ENCODE data around the gene RASSF5.

The RASSF5 gene

DNA sequence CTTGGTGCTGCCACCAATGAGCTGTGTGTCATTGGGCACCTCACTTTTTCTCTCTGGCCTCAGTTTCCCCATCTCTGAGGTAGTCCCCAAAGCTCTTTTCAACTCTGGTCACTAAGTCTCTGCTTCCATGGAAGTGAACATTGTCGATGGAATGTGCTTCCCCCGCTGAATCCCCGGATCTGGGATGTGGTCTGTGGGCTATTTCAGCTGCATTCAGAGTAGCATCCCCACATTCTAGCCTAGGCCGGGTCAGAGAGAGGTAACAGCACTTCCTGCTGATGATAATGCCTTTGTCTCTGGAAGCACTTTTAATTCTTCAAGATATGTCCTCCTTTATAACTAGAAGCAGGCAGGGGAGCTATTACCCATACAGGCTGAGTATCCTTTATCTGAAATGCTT is 29.8 kb downstream of the RASSF5 start:
- no peaks in the 10 kb centered on the region for H3K36me3 ChIP-seq (ENCODE audit: insufficient read depth, low read length)
- H3K4me3 ChIP-seq = no peak overlapping the region
- no peak for DNase-seq (ENCODE audit: low read depth, low spot score)
- no peak overlapping the region for H3K9ac ChIP-seq (ENCODE audit: insufficient read length)
- H3K27ac ChIP-seq = no peak overlapping the region
- no peaks in the 10 kb centered on the region for H3K9me3 ChIP-seq (ENCODE audit: low read depth, low read length)
- no peak for TF ChIP-seq EZH2 (IDR thresholded peaks at IDR 0.05)
- TF ChIP-seq POLR2AphosphoS5 (IDR thresholded peaks at IDR 0.05; ENCODE audit: borderline replicate concordance, low read depth, low read length) = no peak
- TF ChIP-seq FOXP2 (optimal IDR thresholded peaks at IDR 0.05; ENCODE audit: control extremely low read depth, extremely low read length, insufficient read depth) = no peak

DNA sequence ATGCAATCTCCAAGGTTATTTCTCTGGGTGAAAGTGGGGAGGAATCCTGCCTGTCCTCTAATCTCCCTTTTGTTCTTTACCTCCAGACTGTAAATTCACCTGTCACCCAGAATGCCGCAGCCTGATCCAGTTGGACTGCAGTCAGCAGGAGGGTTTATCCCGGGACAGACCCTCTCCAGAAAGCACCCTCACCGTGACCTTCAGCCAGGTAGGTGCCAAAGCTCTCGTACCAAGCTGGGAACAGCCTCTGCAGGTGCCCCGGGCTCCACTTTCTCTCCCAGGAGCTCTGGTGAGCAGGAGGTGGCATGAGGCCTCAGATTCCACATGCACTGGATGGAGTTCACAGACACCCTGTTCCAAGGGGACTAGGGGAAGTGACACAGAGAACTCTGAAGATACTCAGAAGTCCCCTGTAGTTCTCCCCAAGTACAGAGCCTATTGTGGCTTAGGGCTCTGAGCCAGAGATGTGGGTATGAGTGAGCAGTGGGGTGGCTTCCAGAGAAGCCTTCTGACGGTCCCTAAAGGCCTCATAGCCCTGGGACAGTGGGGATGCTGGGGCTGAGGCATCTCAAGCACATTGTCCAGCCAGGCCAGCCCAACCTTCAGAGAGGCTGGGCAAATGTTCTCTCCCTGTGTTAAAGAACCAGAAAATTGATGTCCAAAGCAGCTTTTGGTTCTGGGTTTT is 30.9 kb downstream of the RASSF5 start:
- Histone ChIP-seq H3K9ac (ENCODE audit: insufficient read length) (no peak overlapping the region), H3K36me3 (ENCODE audit: insufficient read depth, low read length) (no peaks in the 10 kb centered on the region), H3K4me3 (no peak overlapping the region), H3K9me3 (ENCODE audit: low read depth, low read length) (no peaks in the 10 kb centered on the region), H3K27ac (no peak overlapping the region)
- DNase-seq (ENCODE audit: low read depth, low spot score) = no peak
- no peak for TF ChIP-seq POLR2AphosphoS5 (IDR thresholded peaks at IDR 0.05; ENCODE audit: borderline replicate concordance, low read depth, low read length)
- no peak for TF ChIP-seq FOXP2 (optimal IDR thresholded peaks at IDR 0.05; ENCODE audit: control extremely low read depth, extremely low read length, insufficient read depth)
- TF ChIP-seq EZH2 (IDR thresholded peaks at IDR 0.05) = no peak

DNA sequence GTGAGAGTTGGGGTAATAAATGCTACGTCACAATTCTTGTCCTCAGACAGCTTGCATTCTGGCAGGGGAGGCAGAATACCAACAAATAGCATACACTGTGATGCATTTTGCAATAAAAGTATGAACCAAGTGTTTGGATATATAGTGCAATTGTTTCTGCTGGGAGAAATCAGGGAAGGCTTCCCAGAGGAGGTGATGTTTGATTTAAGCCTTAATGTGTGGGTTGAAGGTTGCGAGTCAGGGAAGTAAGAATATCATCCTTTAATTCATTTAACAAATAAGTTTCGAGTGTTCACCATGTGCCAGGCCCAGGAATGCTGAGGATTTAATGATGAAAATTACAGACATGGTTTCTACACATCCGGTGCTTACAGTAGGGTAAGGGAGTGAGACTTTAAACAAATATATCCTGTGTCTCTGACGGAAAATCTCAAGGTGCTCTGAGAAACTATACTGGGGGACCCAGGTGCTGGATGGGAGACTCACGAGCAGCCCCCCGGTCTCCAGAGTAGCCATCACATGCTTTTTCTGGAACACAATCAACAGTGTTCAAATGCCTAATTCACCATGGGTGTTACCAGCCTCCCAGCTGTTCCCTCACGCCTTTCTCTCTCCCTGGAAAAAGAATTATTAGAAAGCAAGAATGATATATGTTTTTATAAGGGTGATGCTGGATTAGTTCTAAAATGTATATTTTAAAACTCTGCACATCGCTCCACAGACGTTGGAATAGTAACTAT is 31.7 kb downstream of the RASSF5 start:
- Histone ChIP-seq H3K27ac (no peak overlapping the region), H3K9me3 (ENCODE audit: low read depth, low read length) (no peaks in the 10 kb centered on the region)

DNA sequence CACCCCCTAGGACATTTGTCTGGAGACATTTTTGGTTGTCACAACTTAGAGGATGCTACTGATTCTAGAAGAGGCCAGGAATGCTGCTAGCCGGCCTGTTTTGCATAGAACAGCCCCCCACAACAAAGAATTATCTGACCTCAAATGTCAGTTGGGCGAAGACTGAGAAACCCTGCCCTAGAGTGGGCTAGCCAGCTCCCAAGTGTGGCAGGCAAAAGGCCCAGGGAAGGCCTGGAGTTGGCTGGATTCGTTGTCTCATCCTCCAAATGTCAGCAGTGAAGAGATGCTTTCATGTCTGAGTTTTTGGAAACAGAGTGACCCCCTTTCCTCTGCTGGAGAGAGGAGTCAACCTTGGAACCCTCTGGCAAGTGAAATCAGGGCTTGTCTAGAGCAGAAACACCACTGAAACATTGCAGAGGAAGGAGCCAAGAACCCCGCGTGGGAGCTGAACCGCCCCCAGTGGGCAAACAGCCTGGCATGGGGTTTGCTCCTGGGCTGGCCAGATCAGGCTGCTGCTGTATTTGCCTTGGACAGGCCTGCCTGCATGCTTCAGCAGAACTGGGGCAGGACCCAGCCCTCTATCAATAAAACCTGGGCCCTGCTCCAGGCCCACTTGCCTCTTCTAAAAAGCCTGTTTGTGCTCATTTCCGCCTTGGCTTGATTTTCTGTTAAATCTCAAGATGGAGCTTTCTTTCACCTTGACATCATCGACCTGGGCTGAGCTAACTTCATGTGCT is 32.9 kb downstream of the RASSF5 start:
- DNase-seq (ENCODE audit: low read depth, low spot score) = no peak
- TF ChIP-seq POLR2AphosphoS5 (IDR thresholded peaks at IDR 0.05; ENCODE audit: borderline replicate concordance, low read depth, low read length) (no peak), EZH2 (IDR thresholded peaks at IDR 0.05) (no peak), FOXP2 (optimal IDR thresholded peaks at IDR 0.05; ENCODE audit: control extremely low read depth, extremely low read length, insufficient read depth) (no peak)
- H3K9ac ChIP-seq (ENCODE audit: insufficient read length) = no peak overlapping the region
- H3K4me3 ChIP-seq = no peak overlapping the region
- no peaks in the 10 kb centered on the region for H3K9me3 ChIP-seq (ENCODE audit: low read depth, low read length)
- H3K36me3 ChIP-seq (ENCODE audit: insufficient read depth, low read length) = no peaks in the 10 kb centered on the region
- H3K27ac ChIP-seq = no peak overlapping the region

More for the DNA sequence above, 31.7 kb downstream of the RASSF5 start:
- DNase-seq (ENCODE audit: low read depth, low spot score) = no peak
- Histone ChIP-seq H3K9ac (ENCODE audit: insufficient read length) (no peak overlapping the region), H3K36me3 (ENCODE audit: insufficient read depth, low read length) (no peaks in the 10 kb centered on the region), H3K4me3 (no peak overlapping the region)
- TF ChIP-seq POLR2AphosphoS5 (IDR thresholded peaks at IDR 0.05; ENCODE audit: borderline replicate concordance, low read depth, low read length) (no peak), EZH2 (IDR thresholded peaks at IDR 0.05) (no peak), FOXP2 (optimal IDR thresholded peaks at IDR 0.05; ENCODE audit: control extremely low read depth, extremely low read length, insufficient read depth) (no peak)

DNA sequence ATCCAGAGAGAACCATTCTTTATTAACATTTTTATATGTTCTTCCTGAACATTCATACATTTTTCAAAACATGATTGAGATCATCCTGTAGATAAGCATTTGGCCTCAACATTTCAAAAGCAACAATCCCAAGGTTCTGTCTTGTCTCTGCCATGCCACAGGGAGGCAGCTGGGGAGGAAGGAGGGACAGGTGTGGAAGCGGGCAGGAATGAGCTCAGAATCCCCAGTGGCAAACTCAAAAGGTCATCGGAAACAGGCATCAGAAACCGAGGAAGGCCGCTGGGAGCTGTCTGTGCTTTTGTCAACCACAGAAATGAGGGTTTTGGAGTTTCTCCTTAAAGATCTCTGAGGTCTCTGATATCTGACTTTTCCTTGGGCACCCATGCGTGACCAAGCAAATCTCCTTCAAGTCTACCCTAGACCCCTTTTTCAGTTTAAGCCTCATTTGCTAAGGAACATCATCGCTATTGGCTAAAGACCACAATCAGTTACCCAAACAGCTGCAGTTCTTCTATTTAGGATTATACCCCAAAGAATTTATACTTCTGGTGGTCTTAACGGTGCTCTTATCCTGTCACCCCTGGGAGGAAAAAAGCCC is 34.0 kb downstream of the RASSF5 start:
- H3K9me3 ChIP-seq (ENCODE audit: low read depth, low read length) = no peaks in the 10 kb centered on the region
- DNase-seq (ENCODE audit: low read depth, low spot score) = no peak
- H3K4me3 ChIP-seq = no peak overlapping the region
- H3K27ac ChIP-seq = no peak overlapping the region
- no peak overlapping the region for H3K9ac ChIP-seq (ENCODE audit: insufficient read length)
- TF ChIP-seq POLR2AphosphoS5 (IDR thresholded peaks at IDR 0.05; ENCODE audit: borderline replicate concordance, low read depth, low read length) = no peak
- TF ChIP-seq EZH2 (IDR thresholded peaks at IDR 0.05) = no peak
- TF ChIP-seq FOXP2 (optimal IDR thresholded peaks at IDR 0.05; ENCODE audit: control extremely low read depth, extremely low read length, insufficient read depth) = no peak
- H3K36me3 ChIP-seq (ENCODE audit: insufficient read depth, low read length) = no peaks in the 10 kb centered on the region

DNA sequence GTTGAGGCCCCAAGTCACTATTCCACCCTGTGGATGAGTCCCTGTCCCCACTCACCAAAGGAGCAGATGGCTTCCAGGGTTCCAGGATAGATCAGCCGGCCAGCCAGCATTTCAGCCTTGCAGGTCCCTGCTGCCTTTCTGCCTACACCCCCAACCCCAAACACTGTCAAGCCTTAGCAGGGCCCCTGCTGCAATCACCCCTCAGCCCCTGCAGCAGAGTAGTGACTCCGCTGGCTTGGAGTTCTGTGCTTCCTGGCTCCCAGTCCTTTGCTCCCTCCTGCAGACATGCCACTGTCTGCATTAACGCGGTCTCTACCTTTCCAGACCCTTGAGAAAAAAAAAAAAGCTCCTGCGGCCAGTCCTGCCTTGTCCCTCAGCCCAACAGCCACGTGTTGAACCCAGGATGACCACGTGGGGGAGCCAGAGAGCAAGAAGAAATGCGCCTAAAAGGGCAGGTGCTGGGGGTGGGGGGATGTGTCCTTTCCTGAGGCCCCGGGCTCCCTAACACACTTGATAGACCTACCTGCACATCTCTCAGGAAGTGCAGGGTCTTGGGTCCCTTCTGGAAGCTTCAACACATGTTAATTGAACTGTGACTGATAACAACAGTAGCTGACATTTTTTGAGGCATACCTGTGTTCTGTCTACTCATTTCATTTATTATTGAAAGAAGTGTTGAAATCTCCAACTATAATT is 37.4 kb downstream of the RASSF5 start:
- DNase-seq (ENCODE audit: low read depth, low spot score) = no peak
- no peak overlapping the region for H3K9ac ChIP-seq (ENCODE audit: insufficient read length)
- no peak for TF ChIP-seq POLR2AphosphoS5 (IDR thresholded peaks at IDR 0.05; ENCODE audit: borderline replicate concordance, low read depth, low read length)
- TF ChIP-seq FOXP2 (optimal IDR thresholded peaks at IDR 0.05; ENCODE audit: control extremely low read depth, extremely low read length, insufficient read depth) = no peak
- no peak for TF ChIP-seq EZH2 (IDR thresholded peaks at IDR 0.05)
- H3K36me3 ChIP-seq (ENCODE audit: insufficient read depth, low read length) = no peaks in the 10 kb centered on the region
- no peak overlapping the region for H3K27ac ChIP-seq
- no peaks in the 10 kb centered on the region for H3K9me3 ChIP-seq (ENCODE audit: low read depth, low read length)
- H3K4me3 ChIP-seq = no peak overlapping the region

DNA sequence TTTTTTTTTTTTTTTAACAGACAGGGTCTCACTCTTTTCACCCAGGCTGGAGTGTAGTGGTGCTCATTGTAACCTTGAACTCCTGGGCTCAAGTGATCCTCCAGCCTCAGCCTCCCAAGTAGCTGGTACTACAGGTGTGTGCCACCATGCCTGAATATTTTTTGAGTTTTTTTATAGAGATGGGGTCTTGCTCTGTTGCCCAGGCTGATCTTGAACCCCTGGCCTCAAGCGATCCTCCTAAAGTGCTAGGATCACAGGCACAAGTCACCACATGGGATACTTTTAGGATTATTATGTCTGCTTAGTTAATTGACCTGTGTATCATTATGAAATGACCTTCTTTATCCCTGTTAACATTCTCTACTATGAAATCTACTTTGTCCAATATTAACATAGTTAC is 38.0 kb downstream of the RASSF5 start:
- DNase-seq (ENCODE audit: low read depth, low spot score) = no peak
- no peaks in the 10 kb centered on the region for H3K36me3 ChIP-seq (ENCODE audit: insufficient read depth, low read length)
- TF ChIP-seq EZH2 (IDR thresholded peaks at IDR 0.05) = no peak
- no peak for TF ChIP-seq FOXP2 (optimal IDR thresholded peaks at IDR 0.05; ENCODE audit: control extremely low read depth, extremely low read length, insufficient read depth)
- no peak for TF ChIP-seq POLR2AphosphoS5 (IDR thresholded peaks at IDR 0.05; ENCODE audit: borderline replicate concordance, low read depth, low read length)
- no peak overlapping the region for H3K27ac ChIP-seq
- no peak overlapping the region for H3K9ac ChIP-seq (ENCODE audit: insufficient read length)
- H3K4me3 ChIP-seq = no peak overlapping the region
- no peaks in the 10 kb centered on the region for H3K9me3 ChIP-seq (ENCODE audit: low read depth, low read length)

All from SK-N-MC (cell line).